Mammary microvascular endothelial cell (primary cell): ENCODE results near the gene HNRNPA2B1. TPM values are rescaled to one million over a fixed set of nuclear protein-coding genes. Genes with fewer than 3 reads are reported as not detected.

ENCODE experiments used
- total RNA-seq: library from RNA; depleted of rRNA; stranded (reverse); fragments of >200 nt; gene quantifications from 2 replicates; pipeline ENCODE4 v1.2.3, GENCODE V29; 2015

Gene HNRNPA2B1
- 171 and 191 TPM in 2 replicates for total RNA-seq

GRCh38 chr7:26200444-26201246 lies at the start of gene HNRNPA2B1:
HNRNPA2B1 (minus strand) TSS chr7:26200746; CDS start chr7:26200577, 169 bp downstream.

GRCh38 chr7:26201247-26202018 lies 887 bp upstream of the HNRNPA2B1 start, which contains the start of gene CBX3:
CBX3 (plus strand) TSS chr7:26201745; CDS start chr7:26202999, 1,254 bp downstream.

GRCh38 chr7:26151953-26152781 lies 48.4 kb downstream of the HNRNPA2B1 start, which contains the start of gene NFE2L3:
NFE2L3 (plus strand) TSS chr7:26152198; CDS start chr7:26152499, 301 bp downstream.

Other genes with a start within 250 kb of the HNRNPA2B1 start
- gene NFE2L3, start 48.5 kb downstream of the HNRNPA2B1 start, total RNA-seq, result 52.9 and 55.8 TPM in 2 replicates
- 115 TPM in 2 replicates for gene CBX3, start 999 bp upstream of the HNRNPA2B1 start, total RNA-seq
- 2.8 and 3.5 TPM in 2 replicates for gene SNX10, start 91.1 kb upstream of the HNRNPA2B1 start, total RNA-seq